C4-2B (cell line): ENCODE results near the gene MNT.

Experiments used
- ZFX ChIP-seq: fragments of 450-650 bp; IDR thresholded peaks from 2 replicates; pipeline ENCODE4 v1.6.1; 2017
- TF ChIP-seq, protein P1 (sequence below): fragments of 450-650 bp; conservative IDR thresholded peaks from 2 replicates; pipeline ENCODE4 v1.5.1; 2017; ENCODE audit warnings: mild to moderate bottlenecking

DNA sequence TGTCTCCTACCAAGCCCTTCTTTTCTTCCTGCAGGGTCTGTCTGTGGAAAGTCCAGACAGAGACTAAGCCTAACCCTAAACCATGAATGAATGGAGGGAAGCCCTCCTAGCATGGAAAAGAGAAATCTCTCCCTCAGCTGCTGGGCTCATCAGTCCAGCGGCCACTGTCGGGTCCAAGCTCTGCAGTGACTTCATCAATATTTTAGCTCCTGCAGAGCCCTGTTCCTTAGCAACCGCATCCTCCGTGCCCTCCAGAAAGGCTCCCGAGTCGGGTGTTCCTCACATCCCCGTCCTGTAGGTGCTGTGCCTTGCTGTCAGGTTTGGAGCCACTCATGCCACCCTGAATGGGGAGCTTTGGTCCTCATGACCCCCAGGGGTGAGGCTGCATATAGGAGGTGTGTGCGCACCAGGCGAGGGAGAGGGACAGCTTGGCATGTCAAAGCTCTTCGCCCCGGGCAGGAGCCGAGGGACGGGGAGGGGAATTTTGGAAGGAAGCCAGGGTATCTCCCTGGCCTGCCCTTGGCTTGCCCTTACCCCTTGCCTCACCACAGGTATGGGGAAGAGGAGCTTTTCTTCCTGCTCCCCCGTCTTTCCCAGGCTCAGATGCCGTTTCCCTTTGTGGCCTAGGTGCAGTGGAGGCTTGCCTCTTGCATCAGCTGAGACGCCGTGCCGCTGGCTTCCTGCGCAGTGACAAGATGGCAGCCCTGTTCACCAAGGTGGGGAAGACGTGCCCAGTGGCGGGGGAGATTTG is 39.7 kb downstream of the MNT start:
- TF ChIP-seq, protein P1, sequence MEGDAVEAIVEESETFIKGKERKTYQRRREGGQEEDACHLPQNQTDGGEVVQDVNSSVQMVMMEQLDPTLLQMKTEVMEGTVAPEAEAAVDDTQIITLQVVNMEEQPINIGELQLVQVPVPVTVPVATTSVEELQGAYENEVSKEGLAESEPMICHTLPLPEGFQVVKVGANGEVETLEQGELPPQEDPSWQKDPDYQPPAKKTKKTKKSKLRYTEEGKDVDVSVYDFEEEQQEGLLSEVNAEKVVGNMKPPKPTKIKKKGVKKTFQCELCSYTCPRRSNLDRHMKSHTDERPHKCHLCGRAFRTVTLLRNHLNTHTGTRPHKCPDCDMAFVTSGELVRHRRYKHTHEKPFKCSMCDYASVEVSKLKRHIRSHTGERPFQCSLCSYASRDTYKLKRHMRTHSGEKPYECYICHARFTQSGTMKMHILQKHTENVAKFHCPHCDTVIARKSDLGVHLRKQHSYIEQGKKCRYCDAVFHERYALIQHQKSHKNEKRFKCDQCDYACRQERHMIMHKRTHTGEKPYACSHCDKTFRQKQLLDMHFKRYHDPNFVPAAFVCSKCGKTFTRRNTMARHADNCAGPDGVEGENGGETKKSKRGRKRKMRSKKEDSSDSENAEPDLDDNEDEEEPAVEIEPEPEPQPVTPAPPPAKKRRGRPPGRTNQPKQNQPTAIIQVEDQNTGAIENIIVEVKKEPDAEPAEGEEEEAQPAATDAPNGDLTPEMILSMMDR, result no peak
- no peak for TF ChIP-seq ZFX
